IMR-90 (cell line): Measurements from ENCODE around the gene FAM20C. TPM values are rescaled to one million over a fixed set of nuclear protein-coding genes. Genes with fewer than 3 reads are reported as not detected.

Experiments
- ATAC-seq: fragments of 200-7000 bp; cut with Tn5 transposase; 2 replicates; pipeline ENCODE4 v1.9.1; 2020; ENCODE audit warnings: low read depth, mild to moderate bottlenecking, moderate library complexity
- BruUV-seq: library from RNA; stranded (reverse); fragments of 400-500 nt; replicated peaks from 2 replicates; lab custom pipeline; 2021; lab: Mats Ljungman, UMichigan
- CTCF ChIA-PET: fragments of 300-600 bp; formaldehyde crosslinking; extraction: SDS; loops from one replicate; lab custom pipeline; 2021; ENCODE audit warnings: antibody characterized with exemption; lab: Yijun Ruan, JAX
- POLR2A ChIA-PET: fragments of 300-600 bp; sonication (Branson Sonifier 250); formaldehyde crosslinking; loops from one replicate; lab custom pipeline; 2022; ENCODE audit warnings: antibody characterized with exemption; ENCODE audit not compliant: unreplicated experiment; lab: Charles Lee
- DNase-seq: peaks from one replicate; pipeline ENCODE4 v3.0.0; 2013
- H2AFZ ChIP-seq: replicated peaks from 2 replicates; pipeline ENCODE3; 2013; ENCODE audit warnings: low read length, mild to moderate bottlenecking; ENCODE audit not compliant: poor library complexity
- H2AK5ac ChIP-seq: 2 replicates; pipeline ENCODE4 v1.6.1; 2013; ENCODE audit warnings: low read depth, low read length, inconsistent platforms
- H2AK9ac ChIP-seq: replicated peaks from 2 replicates; pipeline ENCODE3; 2013; ENCODE audit warnings: mild to moderate bottlenecking, low read depth, low read length, moderate library complexity; ENCODE audit not compliant: poor library complexity
- H2BK120ac ChIP-seq: 2 replicates; pipeline ENCODE4 v1.6.1; 2013; ENCODE audit warnings: low read depth, low read length, inconsistent platforms
- H2BK15ac ChIP-seq: 3 replicates; pipeline ENCODE4 v1.6.1; 2013; ENCODE audit warnings: low read depth, low read length, inconsistent platforms
- H2BK20ac ChIP-seq: 2 replicates; pipeline ENCODE4 v1.6.1; 2013; ENCODE audit warnings: low read depth, mild to moderate bottlenecking, inconsistent platforms, low read length, moderate library complexity
- H2BK5ac ChIP-seq: 2 replicates; pipeline ENCODE4 v1.6.1; 2013; ENCODE audit warnings: mild to moderate bottlenecking, low read depth, low read length, inconsistent platforms; ENCODE audit not compliant: poor library complexity, severe bottlenecking
- H3K14ac ChIP-seq: replicated peaks from 2 replicates; pipeline ENCODE4 v1.6.1; 2013; ENCODE audit warnings: low read depth, low read length, inconsistent platforms
- H3K18ac ChIP-seq: 2 replicates; pipeline ENCODE4 v1.6.1; 2013; ENCODE audit warnings: low read depth, low read length, control low read depth
- H3K23ac ChIP-seq: 2 replicates; pipeline ENCODE4 v1.6.1; 2013; ENCODE audit warnings: low read depth, low read length, inconsistent platforms
- H3K27ac ChIP-seq: 2 replicates; pipeline ENCODE4 v1.5.1; 2013; ENCODE audit warnings: mild to moderate bottlenecking, control low read depth, low read length; ENCODE audit not compliant: insufficient read depth
- H3K27me3 ChIP-seq: 2 replicates; pipeline ENCODE4 v1.6.1; 2013; ENCODE audit warnings: low read length; ENCODE audit not compliant: control insufficient read depth, insufficient read depth
- H3K36me3 ChIP-seq: 2 replicates; pipeline ENCODE4 v1.6.1; 2013; ENCODE audit warnings: low read length, mixed read lengths; ENCODE audit not compliant: control insufficient read depth, insufficient read depth
- H3K4ac ChIP-seq: 2 replicates; pipeline ENCODE4 v1.6.1; 2013; ENCODE audit warnings: low read depth, low read length, inconsistent platforms
- H3K4me1 ChIP-seq: 2 replicates; pipeline ENCODE4 v1.6.1; 2013; ENCODE audit warnings: low read length, mixed read lengths; ENCODE audit not compliant: control insufficient read depth, insufficient read depth
- H3K4me2 ChIP-seq: 2 replicates; pipeline ENCODE4 v1.6.1; 2013; ENCODE audit warnings: low read depth, mild to moderate bottlenecking, control low read depth, low read length, moderate library complexity
- H3K4me3 ChIP-seq: 2 replicates; pipeline ENCODE4 v1.5.1; 2013; ENCODE audit warnings: low read depth, mild to moderate bottlenecking, control low read depth, low read length, moderate library complexity; ENCODE audit not compliant: insufficient read depth
- H3K56ac ChIP-seq: 2 replicates; pipeline ENCODE4 v1.6.1; 2013; ENCODE audit warnings: low read length, inconsistent platforms; ENCODE audit not compliant: insufficient read depth; ENCODE audit errors: extremely low read depth
- H3K79me1 ChIP-seq, 2 experiments: 2 replicates each; pipeline ENCODE4 v1.6.1; 2013; ENCODE audit warnings: low read length in 2 of 2, inconsistent platforms in 1 of 2, low read depth in 1 of 2
- H3K9ac ChIP-seq: 2 replicates; pipeline ENCODE4 v1.6.1; 2013; ENCODE audit warnings: low read depth, low read length, control low read depth
- H3K9me1 ChIP-seq: 2 replicates; pipeline ENCODE4 v1.6.1; 2013; ENCODE audit warnings: low read length, inconsistent platforms; ENCODE audit not compliant: insufficient read depth
- H3K9me3 ChIP-seq: 2 replicates; pipeline ENCODE4 v1.6.1; 2013; ENCODE audit warnings: low read length; ENCODE audit not compliant: control insufficient read depth, insufficient read depth
- H4K20me1 ChIP-seq: 2 replicates; pipeline ENCODE4 v1.6.1; 2013; ENCODE audit warnings: low read length, inconsistent platforms; ENCODE audit not compliant: insufficient read depth
- H4K5ac ChIP-seq: 2 replicates; pipeline ENCODE4 v1.6.1; 2013; ENCODE audit warnings: mild to moderate bottlenecking, low read depth, low read length, control low read depth
- H4K8ac ChIP-seq, 2 experiments: 2 replicates each; pipeline ENCODE4 v1.6.1; 2013; ENCODE audit warnings: low read depth in 2 of 2, low read length in 2 of 2, control low read depth in 1 of 2, inconsistent platforms in 1 of 2
- H4K91ac ChIP-seq: 2 replicates; pipeline ENCODE4 v1.6.1; 2013; ENCODE audit warnings: low read depth, low read length, inconsistent platforms; ENCODE audit not compliant: insufficient read depth
- CTCF ChIP-seq: conservative IDR thresholded peaks from 2 replicates; pipeline ENCODE4 v1.5.1; 2012; ENCODE audit warnings: mild to moderate bottlenecking, low read depth, low read length, improper control_type of control experiment
- ELK1 ChIP-seq: fragments of 150-350 bp; IDR thresholded peaks from 2 replicates; pipeline ENCODE4 v1.6.1; 2016; ENCODE audit warnings: low read depth, mild to moderate bottlenecking, low read length, moderate library complexity, borderline replicate concordance
- MAFK ChIP-seq: IDR thresholded peaks from 2 replicates; pipeline ENCODE4 v1.6.1; 2012; ENCODE audit warnings: low read depth, low read length, improper control_type of control experiment
- NFE2L2 ChIP-seq: fragments of 150-350 bp; IDR thresholded peaks from 2 replicates; pipeline ENCODE4 v1.6.1; 2016; ENCODE audit warnings: low read depth, mild to moderate bottlenecking, low read length
- RAD21 ChIP-seq: IDR thresholded peaks from 2 replicates; pipeline ENCODE4 v1.6.1; 2012; ENCODE audit warnings: low read length, improper control_type of control experiment
- RCOR1 ChIP-seq: IDR thresholded peaks from 2 replicates; pipeline ENCODE4 v1.6.1; 2012; ENCODE audit warnings: mild to moderate bottlenecking, low read length, improper control_type of control experiment; ENCODE audit not compliant: insufficient replicate concordance
- RFX5 ChIP-seq: IDR thresholded peaks from 2 replicates; pipeline ENCODE4 v1.8.0; 2012; ENCODE audit warnings: low read depth, mild to moderate bottlenecking, low read length, moderate library complexity
- whole genome bisulfite sequencing, 2 experiments: methylation state at CpG; one replicate each; pipeline versions ENCODE4 v1.1.5 to v1.1.7; 2013; ENCODE audit warnings: missing lambda C conversion rate in 2 of 2; ENCODE audit not compliant: insufficient read length in 1 of 2; ENCODE audit errors: extremely low coverage in 2 of 2; 5-methylcytosine and 5-hydroxymethylcytosine counted together
- dilution Hi-C: fragments of 300-500 bp; cut with HindIII; formaldehyde crosslinking; loops from one replicate; pipeline ENCODE4 v1.14.3; 2018; ENCODE audit warnings: low sequenced_read_pairs; ENCODE audit not compliant: unreplicated experiment
- in situ Hi-C: fragments of 300-500 bp; cut with MboI; formaldehyde crosslinking; loops from 3 replicates; pipeline ENCODE4 v1.14.3; 2019; ENCODE audit warnings: low sequenced_read_pairs, inconsistent platforms, mixed read lengths
- intact Hi-C: fragments of 100-400 bp; cut with micrococcal nuclease; formaldehyde crosslinking; loops from 2 replicates; pipeline ENCODE4 v1.10.0; 2022
- polyA plus RNA-seq, 3 experiments: library from polyadenylated mRNA; depleted of rRNA; stranded (reverse); fragments of >200 nt; gene quantifications; 2 replicates each; pipeline ENCODE4 v1.2.3, GENCODE V29; 2012; ENCODE audit warnings: low replicate concordance in 1 of 3
- total RNA-seq: library from RNA; depleted of rRNA; stranded (reverse); fragments of >200 nt; gene quantifications from 2 replicates; pipeline ENCODE4 v1.2.3, GENCODE V29; 2012

Gene FAM20C
- total and polyA plus RNA-seq, 2 of the 4 experiments (the other 2 are of a cell fraction): 7.7 to 36.6 TPM

GRCh38 chr7:167976-168791 is 24.2 kb upstream of the FAM20C start (continued):
- no peak for TF ChIP-seq RCOR1

GRCh38 chr7:169276-170172 is 22.8 kb upstream of the FAM20C start:
- H2AK5ac ChIP-seq: no peak overlapping the region
- H3K9ac ChIP-seq: no peak overlapping the region
- H4K8ac ChIP-seq: no peak overlapping the region
- no peak overlapping the region for H2AFZ ChIP-seq
- peaks cover 16% of the 10 kb centered on the region for H3K27me3 ChIP-seq
- H3K4me1 ChIP-seq: 0 out of 2 replicates have a peak, but pooled peaks cover 2% of the 10 kb centered on the region
- no peak overlapping the region for H2BK20ac ChIP-seq
- H3K79me1 ChIP-seq: no peaks in the 10 kb centered on the region
- no peak overlapping the region for H4K91ac ChIP-seq
- CTCF ChIA-PET: interaction anchor here (0.5 kb wide), 1 partner anchor 10 kb away, joined by 3 read pairs; no protein-coding TSS in a partner anchor
- no peaks in the 10 kb centered on the region for H3K9me3 ChIP-seq
- H3K4ac ChIP-seq: no peak overlapping the region
- H3K4me3 ChIP-seq: no peak overlapping the region
- no peak overlapping the region for H2BK15ac ChIP-seq
- dilution Hi-C loops (no loop called here), in situ Hi-C loops (no loop called here), intact Hi-C loops (no loop called here)
- TF ChIP-seq CTCF: no peak
- TF ChIP-seq RAD21: no peak
- no peak for TF ChIP-seq RCOR1
- no peak for TF ChIP-seq MAFK
- TF ChIP-seq NFE2L2: no peak
- TF ChIP-seq ELK1: no peak
- TF ChIP-seq RFX5: no peak
- H2BK5ac ChIP-seq: no peak overlapping the region
- H2AK9ac ChIP-seq: no peak overlapping the region
- no peak overlapping the region for H3K18ac ChIP-seq
- H2BK120ac ChIP-seq: no peak overlapping the region
- no peak overlapping the region for H3K4me2 ChIP-seq
- DNase-seq (no peak), ATAC-seq (no peak)
- no peak overlapping the region for H3K27ac ChIP-seq
- H3K9me1 ChIP-seq: no peaks in the 10 kb centered on the region
- H4K5ac ChIP-seq: no peak overlapping the region
- whole genome bisulfite sequencing, 2 experiments: 87% methylated on average over 17 of the region's 33 CpGs; no CpG with 5 or more reads in 1 of the 2 experiments
- no peak overlapping the region for H3K56ac ChIP-seq
- H3K14ac ChIP-seq: no peak overlapping the region
- BruUV-seq: no TSS peak
- no peak overlapping the region for H3K23ac ChIP-seq
- no peaks in the 10 kb centered on the region for H4K20me1 ChIP-seq
- POLR2A ChIA-PET: no interaction called here
- H3K36me3 ChIP-seq: no peaks in the 10 kb centered on the region
